HCT116 (cell line): Measurements from ENCODE around the gene TNRC18. TPM values are rescaled to one million over a fixed set of nuclear protein-coding genes. Genes with fewer than 3 reads are reported as not detected.

Experiments
- ATAC-seq: fragments of 200-7000 bp; cut with Tn5 transposase; 2 replicates; pipeline ENCODE4 v1.9.1; 2020; ENCODE audit warnings: mild to moderate bottlenecking, moderate library complexity
- BruUV-seq: library from RNA; stranded (reverse); fragments of 400-500 nt; replicated peaks from 2 replicates; lab custom pipeline; 2021; lab: Mats Ljungman, UMichigan
- CTCF ChIA-PET: fragments of 300-600 bp; sonication (Branson Sonifier 250); formaldehyde crosslinking; loops from one replicate; lab custom pipeline; 2021; ENCODE audit warnings: antibody characterized with exemption; lab: Charles Lee
- POLR2A ChIA-PET: fragments of 300-600, 350-600 bp; sonication (Branson Sonifier 250); formaldehyde crosslinking; loops from one replicate; lab custom pipeline; 2021; ENCODE audit warnings: antibody characterized with exemption; lab: Charles Lee
- RAD21 ChIA-PET, 2 experiments: fragments of 300-600 bp; sonication (Branson Sonifier 250); formaldehyde crosslinking; loops; one replicate each; lab custom pipeline; 2023; ENCODE audit warnings: low total read pairs in 2 of 2; ENCODE audit not compliant: uncharacterized antibody in 2 of 2, unreplicated experiment in 2 of 2, low non-redundant PET in 1 of 2; lab: Charles Lee
- DNase-seq: peaks from one replicate; pipeline ENCODE4 v3.0.0-alpha.2; 2010; ENCODE audit warnings: low read depth, low spot score
- H2AFZ ChIP-seq: fragments of 200-600 bp; shearing (Covaris generic), sonication (generic); 2 replicates; pipeline ENCODE4 v1.6.1; 2017; ENCODE audit warnings: low read depth, mixed run types, mixed read lengths, antibody characterized with exemption, low read length; ENCODE audit not compliant: poor library complexity, severe bottlenecking
- H3K27ac ChIP-seq: 2 replicates; pipeline ENCODE4 v1.5.1; 2012; ENCODE audit warnings: low read depth, low read length
- H3K27me3 ChIP-seq: fragments of 200-600 bp; sonication (generic); 2 replicates; pipeline ENCODE4 v1.6.1; 2016; ENCODE audit warnings: mixed run types, low read length, mixed read lengths; ENCODE audit not compliant: insufficient read depth
- H3K36me3 ChIP-seq, 2 experiments: fragments of 200-500 bp in 1 of 2; fragments of 200-600 bp in 1 of 2; sonication (Bioruptor generic) in 1 of 2; sonication (generic) in 1 of 2; 2 replicates each; pipeline versions ENCODE4 v1.5.1 to v1.6.1; 2014 to 2016; ENCODE audit warnings: low read length in 2 of 2, inconsistent platforms in 1 of 2, mixed read lengths in 1 of 2, mixed run types in 1 of 2; ENCODE audit not compliant: insufficient read depth in 2 of 2, control insufficient read depth in 1 of 2
- H3K4me1 ChIP-seq, 2 experiments: fragments of 200-600 bp in 1 of 2; sonication (generic) in 1 of 2; 2 replicates each; pipeline versions ENCODE4 v1.5.1 to v1.6.1; 2012 to 2017; ENCODE audit warnings: low read length in 2 of 2, inconsistent platforms in 1 of 2, mild to moderate bottlenecking in 1 of 2, mixed read lengths in 1 of 2, mixed run types in 1 of 2, moderate library complexity in 1 of 2; ENCODE audit not compliant: insufficient read depth in 2 of 2, control insufficient read depth in 1 of 2
- H3K4me2 ChIP-seq: fragments of 200-600 bp; sonication (generic); 2 replicates; pipeline ENCODE4 v1.6.1; 2017; ENCODE audit warnings: mixed run types, low read length, mixed read lengths
- H3K4me3 ChIP-seq, 2 experiments: fragments of 200-600 bp in 1 of 2; sonication (generic) in 1 of 2; replicated peaks in 1 of 2; 2 replicates each; pipeline ENCODE4 v1.5.1; 2011 to 2016; ENCODE audit warnings: low read length in 2 of 2, control low read depth in 1 of 2, low read depth in 1 of 2, mild to moderate bottlenecking in 1 of 2, mixed read lengths in 1 of 2, mixed run types in 1 of 2
- H3K79me2 ChIP-seq: fragments of 200-600 bp; sonication (generic); 2 replicates; pipeline ENCODE4 v1.6.1; 2017; ENCODE audit warnings: mild to moderate bottlenecking, mixed run types, low read length, moderate library complexity, mixed read lengths; ENCODE audit not compliant: insufficient read depth
- H3K9ac ChIP-seq: fragments of 200-600 bp; sonication (generic); 2 replicates; pipeline ENCODE4 v1.6.1; 2016; ENCODE audit warnings: low read length, mixed read lengths
- H3K9me2 ChIP-seq: fragments of 200-600 bp; sonication (generic), shearing (Covaris generic); 2 replicates; pipeline ENCODE4 v1.6.1; 2017; ENCODE audit warnings: mixed run types, mild to moderate bottlenecking, moderate library complexity; ENCODE audit not compliant: insufficient read depth
- H3K9me3 ChIP-seq, 2 experiments: fragments of 200-500 bp in 1 of 2; fragments of 200-600 bp in 1 of 2; sonication (Bioruptor generic) in 1 of 2; sonication (generic) in 1 of 2; 2 replicates each; pipeline ENCODE4 v1.6.1; 2014 to 2017; ENCODE audit warnings: low read length in 2 of 2, mixed read lengths in 2 of 2, inconsistent platforms in 1 of 2, low read depth in 1 of 2, mild to moderate bottlenecking in 1 of 2, mixed run types in 1 of 2, moderate library complexity in 1 of 2; ENCODE audit not compliant: control insufficient read depth in 1 of 2, insufficient read depth in 1 of 2
- H4K20me1 ChIP-seq: fragments of 200-600 bp; sonication (generic), shearing (Covaris generic); 2 replicates; pipeline ENCODE4 v1.6.1; 2017; ENCODE audit warnings: mixed run types, mild to moderate bottlenecking, moderate library complexity; ENCODE audit not compliant: insufficient read depth
- CEBPB ChIP-seq: IDR thresholded peaks from 2 replicates; pipeline ENCODE4 v1.6.1; 2012; ENCODE audit warnings: low read depth
- CTCF ChIP-seq, 3 experiments: fragments of 200-600 bp in 1 of 3; sonication (generic) in 1 of 3; IDR thresholded peaks in 2 of 3; conservative IDR thresholded peaks in 1 of 3; 2 replicates each; pipeline ENCODE4 v1.5.1; 2012 to 2017; ENCODE audit warnings: low read depth in 2 of 3, low read length in 2 of 3, antibody characterized with exemption in 1 of 3, borderline replicate concordance in 1 of 3, control low read depth in 1 of 3, mild to moderate bottlenecking in 1 of 3, mixed read lengths in 1 of 3, mixed run types in 1 of 3, moderate library complexity in 1 of 3; ENCODE audit not compliant: insufficient read depth in 1 of 3
- EGR1 ChIP-seq: IDR thresholded peaks from 2 replicates; pipeline ENCODE4 v1.6.1; 2012; ENCODE audit warnings: low read depth
- ELF1 ChIP-seq: IDR thresholded peaks from 2 replicates; pipeline ENCODE4 v1.6.1; 2012; ENCODE audit warnings: low read depth, borderline replicate concordance
- EZH2 ChIP-seq: fragments of 200-600 bp; sonication (generic); IDR thresholded peaks from 2 replicates; pipeline ENCODE4 v1.6.1; 2017; ENCODE audit warnings: antibody characterized with exemption, mixed run types
- EZH2phosphoT487 ChIP-seq: fragments of 200-600 bp; IDR thresholded peaks from 2 replicates; pipeline ENCODE4 v1.6.1; 2018; ENCODE audit warnings: antibody characterized with exemption, borderline replicate concordance
- JUND ChIP-seq: IDR thresholded peaks from 2 replicates; pipeline ENCODE4 v1.6.1; 2012
- MAX ChIP-seq: IDR thresholded peaks from 2 replicates; pipeline ENCODE4 v1.6.1; 2012
- REST ChIP-seq: IDR thresholded peaks from 2 replicates; pipeline ENCODE4 v1.6.1; 2012; ENCODE audit warnings: low read depth
- SIN3A ChIP-seq: IDR thresholded peaks from 2 replicates; pipeline ENCODE4 v1.6.1; 2012; ENCODE audit warnings: low read depth
- SP1 ChIP-seq: IDR thresholded peaks from 2 replicates; pipeline ENCODE4 v1.6.1; 2012; ENCODE audit warnings: low read depth
- SRF ChIP-seq: IDR thresholded peaks from 2 replicates; pipeline ENCODE4 v1.6.1; 2012; ENCODE audit warnings: low read depth
- TCF7L2 ChIP-seq: IDR thresholded peaks from 2 replicates; pipeline ENCODE4 v1.7.0; 2011; ENCODE audit warnings: borderline replicate concordance, inconsistent platforms; ENCODE audit not compliant: insufficient read depth, insufficient read length; ENCODE audit errors: extremely low read depth
- YY1 ChIP-seq: IDR thresholded peaks from 2 replicates; pipeline ENCODE4 v1.6.1; 2011; ENCODE audit warnings: low read length, low read depth, moderate library complexity, mild to moderate bottlenecking; ENCODE audit not compliant: insufficient replicate concordance; ENCODE audit errors: extremely low read depth
- ZNF274 ChIP-seq: fragments of 200-500 bp; sonication (Bioruptor generic); IDR thresholded peaks from 2 replicates; pipeline ENCODE4 v1.6.1; 2014; ENCODE audit warnings: mild to moderate bottlenecking, low read depth, low read length, inconsistent platforms
- intact Hi-C: fragments of 100-400 bp; cut with micrococcal nuclease; formaldehyde crosslinking; loops from 2 replicates; pipeline ENCODE4 v1.10.0; 2022
- total RNA-seq: library from RNA; stranded (reverse); gene quantifications from one replicate; pipeline ENCODE4 v1.2.1, GENCODE V29; 2021; ENCODE audit not compliant: unreplicated experiment

Gene TNRC18
- total RNA-seq, 1 experiment from 2014 or later: 101 TPM

- TF ChIP-seq EGR1 (no peak), SRF (no peak), MAX (no peak), EZH2phosphoT487 (no peak), JUND (no peak), CEBPB (no peak), YY1 (no peak), ZNF274 (no peak), ELF1 (no peak), EZH2 (no peak)
- TF ChIP-seq, all 23 proteins: peak for 0
These were observed 32.8 kb upstream of the TNRC18 start (continued) for GRCh38 chr7:5456409-5456808.

- CTCF ChIA-PET: no interaction called here
- RAD21 ChIA-PET: no interaction called here
- H3K9me2 ChIP-seq: no peaks in the 10 kb centered on the region
- H3K4me1 ChIP-seq: no peaks in the 10 kb centered on the region
- DNase-seq (no peak), ATAC-seq (no peak)
- no TSS peak for BruUV-seq
- H3K36me3 ChIP-seq: no peaks in the 10 kb centered on the region
- POLR2A ChIA-PET: no interaction called here
- no peak overlapping the region for H3K27ac ChIP-seq
- H3K9ac ChIP-seq: no peak overlapping the region
- TF ChIP-seq REST (no peak), SRF (no peak), SP1 (no peak), EGR1 (no peak), SIN3A (no peak), TCF7L2 (no peak), CEBPB (no peak), CTCF (IDR thresholded peaks at IDR 0.05 in 2 of 3, conservative IDR thresholded peaks at IDR 0.05 in 1 of 3; ENCODE audit: borderline replicate concordance in 1 of 3, insufficient read depth in 1 of 3, low read depth in 2 of 3, low read length in 2 of 3) (no peak)
- no peak overlapping the region for H3K4me2 ChIP-seq
- no peaks in the 10 kb centered on the region for H4K20me1 ChIP-seq
- intact Hi-C loops: no loop called here
- H2AFZ ChIP-seq: no peak overlapping the region
- no peaks in the 10 kb centered on the region for H3K79me2 ChIP-seq
- H3K4me3 ChIP-seq: no peak overlapping the region
- no peaks in the 10 kb centered on the region for H3K9me3 ChIP-seq
- no peaks in the 10 kb centered on the region for H3K27me3 ChIP-seq
These were observed 32.1 kb upstream of the TNRC18 start for GRCh38 chr7:5455581-5456219.
